HepG2 (cell line): ENCODE measurements around the gene TMTC3. TPM values are rescaled to one million over a fixed set of nuclear protein-coding genes. Genes with fewer than 3 reads are reported as not detected.

ENCODE experiments used
- ATAC-seq: fragments of 200-7000 bp; cut with Tn5 transposase; 3 replicates; pipeline ENCODE4 v1.9.1; 2020; ENCODE audit warnings: mild to moderate bottlenecking, moderate library complexity
- BruUV-seq: library from RNA; stranded (reverse); fragments of 400-500 nt; replicated peaks from 2 replicates; lab custom pipeline; 2021; lab: Mats Ljungman, UMichigan
- CTCF ChIA-PET: fragments of 300-600 bp; formaldehyde crosslinking; extraction: SDS; loops from one replicate; lab custom pipeline; 2021; ENCODE audit warnings: low total read pairs, inconsistent platforms, low intra/inter-chr PET ratio; lab: Yijun Ruan, JAX
- POLR2A ChIA-PET: fragments of 350-600 bp; sonication (Branson Sonifier 250); formaldehyde crosslinking; loops from one replicate; lab custom pipeline; 2020; ENCODE audit warnings: antibody characterized with exemption, inconsistent platforms; lab: Yijun Ruan, JAX
- DNase-seq: peaks from one replicate; pipeline ENCODE4 v3.0.0-alpha.2; 2015; ENCODE audit warnings: low spot score
- FAIRE-seq: peaks from 3 replicates; lab custom pipeline; 2011; peaks lifted over from hg19 to GRCh38; lab: Jason Lieb, UNC
- H2AFZ ChIP-seq: one replicate; pipeline ENCODE4 v1.6.1; 2011; ENCODE audit warnings: low read length, inconsistent platforms
- H3K27ac ChIP-seq: fragments of 300-600 bp; 3 replicates; pipeline ENCODE4 v1.8.0; 2011; ENCODE audit warnings: mixed run types, mild to moderate bottlenecking, mixed read lengths, low read length, inconsistent platforms; ENCODE audit not compliant: insufficient read depth; ENCODE audit errors: extremely low read length
- H3K27me3 ChIP-seq, 2 experiments: fragments of 200-600 bp in 1 of 2; 2 replicates in 1 of 2; 3 replicates in 1 of 2; pipeline versions ENCODE4 v1.6.0 to v1.8.0; 2011; ENCODE audit warnings: low read length in 2 of 2, mild to moderate bottlenecking in 2 of 2, moderate library complexity in 2 of 2, inconsistent platforms in 1 of 2; ENCODE audit not compliant: insufficient read depth in 2 of 2, control insufficient read depth in 1 of 2
- H3K36me3 ChIP-seq, 2 experiments: fragments of 200-600 bp in 1 of 2; replicated peaks in 1 of 2; 2 replicates in 1 of 2; 3 replicates in 1 of 2; pipeline versions ENCODE4 v1.5.1 to v1.8.0; 2011; ENCODE audit warnings: low read length in 2 of 2, inconsistent platforms in 1 of 2; ENCODE audit not compliant: insufficient read depth in 2 of 2, control insufficient read depth in 1 of 2
- H3K4me1 ChIP-seq: 2 replicates; pipeline ENCODE4 v1.5.1; 2012; ENCODE audit warnings: low read length, inconsistent platforms; ENCODE audit not compliant: insufficient read depth
- H3K4me2 ChIP-seq: 2 replicates; pipeline ENCODE4 v1.6.0; 2011; ENCODE audit warnings: low read depth, low read length, inconsistent platforms
- H3K4me3 ChIP-seq, 3 experiments: fragments of 200-600 bp in 1 of 3; sonication (generic), shearing (Covaris generic) in 1 of 3; replicated peaks in 1 of 3; 2 replicates each; pipeline ENCODE4 v1.5.1; 2011 to 2016; ENCODE audit warnings: low read length in 3 of 3, inconsistent platforms in 2 of 3, low read depth in 2 of 3, mild to moderate bottlenecking in 2 of 3, control low read depth in 1 of 3, mixed read lengths in 1 of 3; ENCODE audit not compliant: insufficient read depth in 1 of 3
- H3K79me2 ChIP-seq: one replicate; pipeline ENCODE4 v1.6.1; 2011; ENCODE audit warnings: low read length, inconsistent platforms; ENCODE audit not compliant: insufficient read depth
- H3K9ac ChIP-seq: 2 replicates; pipeline ENCODE4 v1.6.0; 2011; ENCODE audit warnings: mild to moderate bottlenecking, low read depth, low read length, inconsistent platforms; ENCODE audit not compliant: insufficient read depth
- H3K9me3 ChIP-seq: 2 replicates; pipeline ENCODE4 v1.5.1; 2012; ENCODE audit warnings: mild to moderate bottlenecking, low read length
- H4K20me1 ChIP-seq: 2 replicates; pipeline ENCODE4 v1.6.0; 2011; ENCODE audit warnings: inconsistent platforms, mild to moderate bottlenecking, low read length, moderate library complexity; ENCODE audit not compliant: insufficient read depth
- BRCA1 ChIP-seq: sonication (generic); formaldehyde crosslinking; IDR thresholded peaks from 2 replicates; pipeline ENCODE4 v1.4.0; 2020; ENCODE audit warnings: missing genetic modification reagents
- CBX2 ChIP-seq, 2 experiments: fragments of 200-600 bp in 1 of 2; sonication (generic); formaldehyde crosslinking in 1 of 2; IDR thresholded peaks; 2 replicates each; pipeline versions ENCODE4 v1.7.0 to v1.8.1; 2018 to 2022; ENCODE audit warnings: low read depth in 2 of 2, low read length in 1 of 2, mild to moderate bottlenecking in 1 of 2, missing genetic modification reagents in 1 of 2
- KDM4B ChIP-seq: sonication (generic); formaldehyde crosslinking; IDR thresholded peaks from 2 replicates; pipeline ENCODE4 v1.4.0; 2020; ENCODE audit warnings: missing genetic modification reagents
- RXRB ChIP-seq: IDR thresholded peaks from 2 replicates; pipeline ENCODE4 v1.6.1; 2016; ENCODE audit warnings: borderline replicate concordance, missing genetic modification reagents, missing compliant biosample characterization
- WGBS: methylation state at CpG from one replicate; pipeline ENCODE4 v1.1.6; 2017; ENCODE audit warnings: low lambda C conversion rate; 5-methylcytosine and 5-hydroxymethylcytosine counted together
- in situ Hi-C: cut with HindIII; loops from 2 replicates; pipeline ENCODE4 v1.10.0; 2017; ENCODE audit warnings: low pct_unique_long_range_greater_than_20kb; ENCODE audit not compliant: extremely low pct_ligation_motif_present
- intact Hi-C: fragments of 100-400 bp; cut with micrococcal nuclease; formaldehyde crosslinking; loops from one replicate; pipeline ENCODE4 v1.10.0; 2022; ENCODE audit not compliant: unreplicated experiment
- polyA plus RNA-seq, 8 experiments: library from polyadenylated mRNA; depleted of rRNA in 3 of 8; stranded (reverse) in 7 of 8; unstranded in 1 of 8; fragments of >200 nt; fragmentation: Illumina TruSeq in 4 of 8; extraction: Trizol in 4 of 8; gene quantifications; 2 replicates each; pipeline versions ENCODE4 v1.2.1 to v1.2.3, GENCODE V29; 2011 to 2016; ENCODE audit warnings: low read depth in 4 of 8, missing spikeins in 1 of 8, mixed read lengths in 1 of 8; ENCODE audit not compliant: insufficient read depth in 1 of 8
- total RNA-seq, 5 experiments: library from RNA; depleted of rRNA; stranded (reverse); fragments of >200 nt; fragmentation: Illumina TruSeq; extraction: Trizol; gene quantifications; 2 replicates each; pipeline ENCODE4 v1.2.3, GENCODE V29; 2016; ENCODE audit warnings: low read depth in 1 of 5
- TF ChIP-seq, protein P1 (sequence below): sonication (generic); formaldehyde crosslinking; IDR thresholded peaks from 2 replicates; pipeline ENCODE4 v1.5.0; 2020; ENCODE audit warnings: missing genetic modification reagents
- TF ChIP-seq, protein P2 (sequence below): fragments of 450-650 bp; IDR thresholded peaks from 2 replicates; pipeline ENCODE4 v1.6.1; 2016

TMTC3 gene
- total and polyA plus RNA-seq, 2 of the 13 experiments (the other 11 are each of a cell fraction or from before 2014, with no cell fraction given): 6.3 to 22.5 TPM

DNA sequence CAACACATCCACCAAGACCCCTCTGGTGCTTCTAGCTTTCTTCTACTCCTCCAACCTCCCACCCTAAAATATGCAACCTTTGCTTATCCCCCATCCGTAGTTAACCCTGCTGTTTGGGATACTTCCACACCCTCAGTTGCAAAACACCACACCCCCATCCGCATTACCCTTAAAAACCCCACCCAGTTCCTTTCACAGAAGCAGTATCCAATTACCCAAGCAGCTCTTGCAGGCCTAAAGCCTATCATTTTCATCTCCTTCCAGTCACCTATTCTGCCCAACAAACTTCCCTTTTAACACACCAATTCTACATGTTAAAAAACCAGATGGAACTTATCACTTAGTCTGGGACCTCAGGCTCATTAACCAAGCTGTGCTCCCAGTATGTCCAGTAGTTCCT, 88.2 kb downstream of the TMTC3 start:
- no peak for DNase-seq

More for the DNA sequence above, 88.2 kb downstream of the TMTC3 start:
- no peaks in the 10 kb centered on the region for H3K79me2 ChIP-seq
- H4K20me1 ChIP-seq: no peaks in the 10 kb centered on the region
- no peaks in the 10 kb centered on the region for H3K4me1 ChIP-seq
- no peaks in the 10 kb centered on the region for H3K9me3 ChIP-seq
- H3K9ac ChIP-seq: no peak overlapping the region
- FAIRE-seq (no peak), ATAC-seq (no peak)
- in situ Hi-C loops (no loop called here), intact Hi-C loops (no loop called here)
- POLR2A ChIA-PET: no interaction called here
- H3K4me3 ChIP-seq: no peak overlapping the region
- no peak overlapping the region for H3K4me2 ChIP-seq
- H3K36me3 ChIP-seq: no peaks in the 10 kb centered on the region
- WGBS: 38% methylated on average over 2 of the region's 2 CpGs
- no peak overlapping the region for H2AFZ ChIP-seq
- no TSS peak for BruUV-seq
- no peak for TF ChIP-seq RXRB (CRISPR knock-in tag)
- no peak for TF ChIP-seq BRCA1 (CRISPR knock-in tag)
- no peak for TF ChIP-seq KDM4B (CRISPR knock-in tag)
- no peak for TF ChIP-seq CBX2 (IDR thresholded peaks at IDR 0.05; ENCODE audit: low read depth, low read length)
- no peak for TF ChIP-seq CBX2 (CRISPR knock-in tag; IDR thresholded peaks at IDR 0.05; ENCODE audit: low read depth)
- TF ChIP-seq, protein P1, sequence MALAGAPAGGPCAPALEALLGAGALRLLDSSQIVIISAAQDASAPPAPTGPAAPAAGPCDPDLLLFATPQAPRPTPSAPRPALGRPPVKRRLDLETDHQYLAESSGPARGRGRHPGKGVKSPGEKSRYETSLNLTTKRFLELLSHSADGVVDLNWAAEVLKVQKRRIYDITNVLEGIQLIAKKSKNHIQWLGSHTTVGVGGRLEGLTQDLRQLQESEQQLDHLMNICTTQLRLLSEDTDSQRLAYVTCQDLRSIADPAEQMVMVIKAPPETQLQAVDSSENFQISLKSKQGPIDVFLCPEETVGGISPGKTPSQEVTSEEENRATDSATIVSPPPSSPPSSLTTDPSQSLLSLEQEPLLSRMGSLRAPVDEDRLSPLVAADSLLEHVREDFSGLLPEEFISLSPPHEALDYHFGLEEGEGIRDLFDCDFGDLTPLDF (CRISPR knock-in tag): no peak
- TF ChIP-seq, protein P2, sequence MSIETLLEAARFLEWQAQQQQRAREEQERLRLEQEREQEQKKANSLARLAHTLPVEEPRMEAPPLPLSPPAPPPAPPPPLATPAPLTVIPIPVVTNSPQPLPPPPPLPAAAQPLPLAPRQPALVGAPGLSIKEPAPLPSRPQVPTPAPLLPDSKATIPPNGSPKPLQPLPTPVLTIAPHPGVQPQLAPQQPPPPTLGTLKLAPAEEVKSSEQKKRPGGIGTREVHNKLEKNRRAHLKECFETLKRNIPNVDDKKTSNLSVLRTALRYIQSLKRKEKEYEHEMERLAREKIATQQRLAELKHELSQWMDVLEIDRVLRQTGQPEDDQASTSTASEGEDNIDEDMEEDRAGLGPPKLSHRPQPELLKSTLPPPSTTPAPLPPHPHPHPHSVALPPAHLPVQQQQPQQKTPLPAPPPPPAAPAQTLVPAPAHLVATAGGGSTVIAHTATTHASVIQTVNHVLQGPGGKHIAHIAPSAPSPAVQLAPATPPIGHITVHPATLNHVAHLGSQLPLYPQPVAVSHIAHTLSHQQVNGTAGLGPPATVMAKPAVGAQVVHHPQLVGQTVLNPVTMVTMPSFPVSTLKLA: no peak
- TF ChIP-seq, all 625 proteins: peak for 0
- CTCF ChIA-PET: no interaction called here
- Histone ChIP-seq H3K27ac (no peak overlapping the region), H3K27me3 (no peaks in the 10 kb centered on the region)
